GM06990 (cell line): ENCODE measurements around the gene IGLON5.

Source experiments
- DNase-seq: peaks from one replicate; pipeline ENCODE4 v3.0.0-alpha.2; 2011; ENCODE audit not compliant: insufficient read length; ENCODE audit errors: extremely low read depth
- H3K27me3 ChIP-seq: replicated peaks from 2 replicates; pipeline ENCODE4 v1.6.0; 2011; ENCODE audit warnings: low read length; ENCODE audit not compliant: control insufficient read depth, insufficient read depth
- H3K36me3 ChIP-seq: 2 replicates; pipeline ENCODE4 v1.5.1; 2011; ENCODE audit warnings: low read length; ENCODE audit not compliant: control insufficient read depth, insufficient read depth
- H3K4me3 ChIP-seq: replicated peaks from 2 replicates; pipeline ENCODE4 v1.5.1; 2011; ENCODE audit warnings: low read depth, mild to moderate bottlenecking, control low read depth, low read length
- CTCF ChIP-seq: IDR thresholded peaks from 2 replicates; pipeline ENCODE4 v1.5.1; 2011; ENCODE audit warnings: low read length, control low read depth, mild to moderate bottlenecking, inconsistent platforms; ENCODE audit not compliant: insufficient read depth, poor library complexity, severe bottlenecking

The IGLON5 gene

DNA sequence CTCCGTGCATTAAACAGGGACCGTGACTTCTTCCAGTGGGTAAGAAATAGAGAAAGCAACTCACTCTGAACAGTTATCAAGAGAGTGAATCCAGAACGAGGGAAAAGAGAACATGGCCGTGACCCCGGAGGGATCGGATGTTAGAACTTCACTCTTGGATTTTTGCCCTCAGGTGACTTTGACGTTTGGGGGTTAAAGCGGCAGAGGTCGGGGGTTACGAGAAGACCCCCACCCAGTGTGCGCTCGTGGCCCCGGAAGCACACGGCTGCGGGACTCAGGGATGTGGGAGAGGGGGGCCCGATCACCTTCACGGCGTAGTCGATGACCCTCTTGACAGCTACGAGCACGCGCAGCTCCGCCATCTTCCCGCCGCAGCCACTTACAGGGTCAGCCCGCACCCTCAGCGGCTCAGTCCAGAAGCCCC is 54.5 kb downstream of the IGLON5 start, which contains the start of gene ETFB:
TSS of gene ETFB (minus strand) at position 424 of the 424 bp plus-strand sequence. CDS start at position 362, 62 bp downstream.
- no peak for TF ChIP-seq CTCF
- no peaks in the 10 kb centered on the region for H3K27me3 ChIP-seq
- peak within 1 kb of the TSS; percentile 89 for H3K4me3 ChIP-seq
- H3K36me3 ChIP-seq = no peaks in the 10 kb centered on the region
- DNase-seq = no peak

DNA sequence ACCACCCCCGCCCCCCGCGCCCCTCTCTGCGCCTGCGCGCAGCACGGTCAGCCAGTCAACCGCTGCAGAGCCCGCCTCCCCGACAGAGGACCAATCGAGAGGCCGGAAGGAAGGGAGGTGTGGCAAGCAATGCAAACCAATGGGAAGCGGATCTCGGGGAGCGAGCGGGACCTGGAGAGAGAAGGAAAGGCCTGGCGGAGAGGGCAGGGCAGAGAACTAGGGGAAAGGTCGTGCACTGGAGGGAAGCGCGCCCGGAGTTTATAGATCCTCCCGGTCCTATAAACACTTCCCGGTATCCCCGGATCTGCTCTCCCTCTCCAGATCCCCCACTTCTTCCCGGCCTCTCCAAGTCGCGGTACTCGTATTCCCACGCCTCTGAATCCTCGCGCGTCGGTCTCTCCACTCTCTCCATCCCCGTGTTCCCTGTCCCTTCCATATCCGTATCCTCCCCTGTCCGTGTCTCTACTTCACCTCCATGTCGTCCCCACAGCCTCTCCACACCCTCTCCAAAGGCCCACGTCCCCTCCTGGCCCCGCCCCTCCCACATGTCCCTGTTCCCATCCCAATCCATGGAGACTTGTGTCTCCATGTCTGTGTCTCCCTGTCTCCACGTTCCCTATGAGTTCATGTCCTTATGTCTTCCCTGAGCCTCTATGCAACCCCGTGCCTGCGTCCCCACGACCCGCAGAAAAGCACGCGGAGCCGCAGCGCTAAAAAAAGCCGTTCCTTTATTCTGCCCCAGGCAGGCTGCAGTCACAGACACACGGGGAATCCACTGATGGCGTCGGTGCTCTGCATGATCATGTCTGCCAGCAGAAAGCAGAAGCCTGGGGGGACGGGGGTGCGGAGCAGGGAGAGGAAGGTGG is 55.2 kb downstream of the IGLON5 start:
- DNase-seq = peak; percentile 91
- Histone ChIP-seq H3K4me3 (peak overlapping the region; percentile 89), H3K27me3 (no peaks in the 10 kb centered on the region), H3K36me3 (no peaks in the 10 kb centered on the region)
- no peak for TF ChIP-seq CTCF

- no peaks in the 10 kb centered on the region for H3K36me3 ChIP-seq
- no peaks in the 10 kb centered on the region for H3K27me3 ChIP-seq
- no peak for DNase-seq
- no peak for TF ChIP-seq CTCF
- H3K4me3 ChIP-seq = peak overlapping the region; percentile 89
Measured at GRCh38 chr19:51367255-51367564, 55.8 kb downstream of the IGLON5 start.

DNA sequence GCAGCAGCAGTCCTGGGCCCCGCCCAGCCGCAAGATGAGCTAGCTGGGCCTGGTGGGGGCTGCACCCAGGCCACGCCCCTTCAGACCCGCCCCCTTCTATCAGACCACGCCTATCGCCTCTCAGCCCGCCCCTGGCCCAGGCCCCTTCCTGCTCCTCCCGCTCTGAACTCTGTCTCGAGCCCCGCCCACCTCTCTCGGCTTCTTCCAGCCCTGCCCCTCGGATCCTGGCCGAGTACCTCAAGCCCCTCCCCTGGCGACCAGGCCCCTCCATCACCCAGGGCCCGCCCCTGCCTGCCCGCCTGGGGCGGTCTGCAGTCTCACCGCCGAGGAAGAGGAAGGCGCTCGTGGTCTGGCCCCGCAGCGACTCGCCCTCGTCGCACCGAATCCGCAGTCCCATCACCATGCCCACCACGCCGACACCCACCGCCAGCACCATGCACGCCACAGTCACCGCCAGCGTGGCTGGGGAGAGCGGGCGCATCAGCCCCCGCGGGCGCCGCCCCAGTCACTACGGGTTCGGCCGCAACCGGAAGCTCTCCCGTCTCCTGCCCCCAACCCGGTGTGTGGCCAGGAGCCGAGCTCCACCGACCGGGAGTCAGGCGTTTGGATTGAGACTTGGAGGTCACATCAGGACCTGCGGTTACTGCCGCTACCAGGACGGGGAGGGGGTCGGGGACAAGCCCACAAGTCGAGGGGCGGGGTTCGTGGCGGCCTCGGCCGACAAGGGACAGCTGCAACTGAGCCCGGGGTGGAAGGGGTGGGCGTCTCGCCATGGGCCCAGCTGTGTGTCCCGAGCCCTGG is 56.3 kb downstream of the IGLON5 start:
- peak; percentile 99 for DNase-seq
- no peak for TF ChIP-seq CTCF
- Histone ChIP-seq H3K36me3 (no peaks in the 10 kb centered on the region), H3K4me3 (peak overlapping the region; percentile 89), H3K27me3 (no peaks in the 10 kb centered on the region)

DNA sequence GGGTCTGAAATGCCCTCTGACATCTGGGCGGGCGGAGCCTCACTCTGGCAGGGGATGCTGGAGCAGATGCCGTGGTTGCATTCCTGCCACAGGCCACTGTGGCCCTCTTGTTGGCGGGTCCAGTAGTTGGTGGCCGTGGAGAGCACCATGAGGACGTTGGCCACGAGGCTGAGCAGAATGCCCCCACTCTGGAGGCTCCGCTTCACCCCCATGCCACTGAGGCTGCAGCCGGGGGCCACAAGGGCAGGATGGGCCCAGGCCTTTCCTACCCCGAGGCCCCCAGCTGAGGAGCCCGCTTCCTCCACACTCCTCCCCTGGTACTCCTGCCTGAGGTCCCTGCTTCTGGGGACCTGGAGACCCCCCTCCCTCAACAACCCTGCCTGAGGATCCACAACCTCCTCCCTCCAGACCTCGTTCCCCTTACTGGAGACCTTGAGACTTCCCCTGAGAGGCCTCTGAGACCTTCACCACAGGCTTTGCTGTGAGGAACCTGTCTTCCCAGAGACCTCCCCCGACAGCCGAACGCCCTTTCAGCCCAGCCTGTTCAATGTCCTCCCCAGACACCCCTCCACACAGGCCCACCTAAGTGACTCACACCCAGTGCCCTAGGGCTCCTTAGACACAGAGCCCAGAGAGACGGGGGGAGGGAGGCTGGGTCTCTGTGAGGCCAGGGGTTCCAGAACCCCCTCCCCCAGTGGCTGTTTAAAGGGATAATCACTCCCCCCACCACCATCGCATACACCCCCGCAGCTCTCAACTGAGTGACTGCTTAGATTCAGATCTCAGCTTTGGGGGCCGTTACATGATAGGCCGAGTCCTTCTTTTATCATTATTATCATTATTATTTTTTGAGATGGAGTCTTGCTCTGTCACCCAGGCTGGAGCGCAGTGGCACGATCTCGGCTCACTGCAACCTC is 57.2 kb downstream of the IGLON5 start, which contains the start of gene CLDND2:
TSS of gene CLDND2 (minus strand) at position 638 of the 917 bp plus-strand sequence. CDS start at position 212, 426 bp downstream.
- TF ChIP-seq CTCF = no peak
- Histone ChIP-seq H3K36me3 (no peaks in the 10 kb centered on the region), H3K27me3 (no peaks in the 10 kb centered on the region), H3K4me3 (peak within 1 kb of the TSS; percentile 89)
- DNase-seq = no peak
